A673 (cell line): ENCODE results near the gene SDHAF3. TPM values are rescaled to one million over a fixed set of nuclear protein-coding genes. Genes with fewer than 3 reads are reported as not detected.

ENCODE experiments used
- BruUV-seq: library from RNA; stranded (reverse); fragments of 400-500 nt; replicated peaks from 2 replicates; lab custom pipeline; 2021; lab: Mats Ljungman, UMichigan
- CTCF ChIA-PET: fragments of 300-600 bp; sonication (Branson Sonifier 250); formaldehyde crosslinking; loops from one replicate; lab custom pipeline; 2022; ENCODE audit warnings: antibody characterized with exemption; lab: Charles Lee
- POLR2A ChIA-PET: fragments of 300-600 bp; sonication (Branson Sonifier 250); formaldehyde crosslinking; loops from one replicate; lab custom pipeline; 2022; ENCODE audit warnings: antibody characterized with exemption; ENCODE audit not compliant: low non-redundant PET; lab: Charles Lee
- DNase-seq: peaks from one replicate; pipeline ENCODE4 v3.0.0-alpha.2; 2015; ENCODE audit warnings: low spot score
- H3K27ac ChIP-seq: fragments of 200-600 bp; sonication (generic); 2 replicates; pipeline ENCODE4 v1.5.1; 2016; ENCODE audit warnings: mixed run types, low read depth, mild to moderate bottlenecking, mixed read lengths, antibody characterized with exemption, low read length; ENCODE audit not compliant: poor library complexity, severe bottlenecking
- H3K27me3 ChIP-seq: fragments of 200-600 bp; sonication (generic); replicated peaks from 2 replicates; pipeline ENCODE4 v1.6.1; 2017; ENCODE audit warnings: mixed run types, low read depth, mild to moderate bottlenecking, mixed read lengths, antibody characterized with exemption, low read length; ENCODE audit not compliant: insufficient read depth, poor library complexity
- H3K36me3 ChIP-seq: fragments of 200-600 bp; sonication (generic); 2 replicates; pipeline ENCODE4 v1.6.1; 2016; ENCODE audit warnings: mixed run types, mild to moderate bottlenecking, mixed read lengths, antibody characterized with exemption, low read length; ENCODE audit not compliant: insufficient read depth, poor library complexity, severe bottlenecking
- H3K4me1 ChIP-seq: fragments of 200-600 bp; sonication (generic); 2 replicates; pipeline ENCODE4 v1.6.1; 2017; ENCODE audit warnings: mixed run types, mild to moderate bottlenecking, mixed read lengths, antibody characterized with exemption, low read length; ENCODE audit not compliant: insufficient read depth, poor library complexity, severe bottlenecking
- H3K4me3 ChIP-seq: fragments of 200-600 bp; sonication (generic); 2 replicates; pipeline ENCODE4 v1.5.1; 2016; ENCODE audit warnings: low read depth, mixed run types, mild to moderate bottlenecking, mixed read lengths, low read length; ENCODE audit not compliant: poor library complexity, severe bottlenecking
- H3K9me3 ChIP-seq: fragments of 200-600 bp; sonication (generic); 2 replicates; pipeline ENCODE4 v1.6.1; 2016; ENCODE audit warnings: mixed run types, low read depth, mild to moderate bottlenecking, mixed read lengths, antibody characterized with exemption, low read length; ENCODE audit not compliant: poor library complexity, severe bottlenecking
- CTCF ChIP-seq: fragments of 300-800, 200-600 bp; sonication (generic); conservative IDR thresholded peaks from 2 replicates; pipeline ENCODE4 v1.5.1; 2017; ENCODE audit warnings: low read depth, mild to moderate bottlenecking, antibody characterized with exemption, low read length, moderate library complexity, mixed read lengths
- EZH2 ChIP-seq: fragments of 200-600 bp; sonication (generic); IDR thresholded peaks from 2 replicates; pipeline ENCODE4 v1.6.1; 2017; ENCODE audit warnings: borderline replicate concordance, low read depth, mild to moderate bottlenecking, mixed read lengths, antibody characterized with exemption, low read length; ENCODE audit not compliant: poor library complexity, severe bottlenecking
- intact Hi-C: fragments of 100-400 bp; cut with micrococcal nuclease; formaldehyde crosslinking; loops from one replicate; pipeline ENCODE4 v1.10.0; 2022; ENCODE audit not compliant: unreplicated experiment
- total RNA-seq: library from RNA; stranded (reverse); gene quantifications from 2 replicates; pipeline ENCODE4 v1.2.3, GENCODE V29; 2021

SDHAF3 gene
- total RNA-seq, 1 experiment from 2014 or later = 29.7 TPM

- POLR2A ChIA-PET = no interaction called here
- Histone ChIP-seq H3K4me3 (no peak overlapping the region), H3K4me1 (peaks cover 4% of the 10 kb centered on the region), H3K27me3 (no peaks in the 10 kb centered on the region), H3K9me3 (no peaks in the 10 kb centered on the region), H3K27ac (no peak overlapping the region), H3K36me3 (no peaks in the 10 kb centered on the region)
- DNase-seq = no peak
- no peak for TF ChIP-seq CTCF
- no peak for TF ChIP-seq EZH2
- CTCF ChIA-PET = no interaction called here
- no TSS peak for BruUV-seq
- intact Hi-C loops = no loop called here
These were observed 11.2 kb downstream of the SDHAF3 start for GRCh38 chr7:97128736-97129135.

- TF ChIP-seq EZH2 (no peak), CTCF (no peak)
- intact Hi-C loops = no loop called here
- ChIA-PET POLR2A (no interaction called here), CTCF (interaction anchor here (0.7 kb wide), 1 partner anchor 706 kb away, joined by 9 read pairs; no protein-coding TSS in a partner anchor)
- no peak overlapping the region for H3K4me3 ChIP-seq
- BruUV-seq = no TSS peak
- H3K9me3 ChIP-seq = no peaks in the 10 kb centered on the region
- no peak overlapping the region for H3K27ac ChIP-seq
- no peak for DNase-seq
- H3K36me3 ChIP-seq = no peaks in the 10 kb centered on the region
- H3K27me3 ChIP-seq = no peaks in the 10 kb centered on the region
- peaks cover 4% of the 10 kb centered on the region for H3K4me1 ChIP-seq
These were observed 13.1 kb downstream of the SDHAF3 start for GRCh38 chr7:97130417-97131139.

- DNase-seq = no peak
- ChIA-PET CTCF (no interaction called here), POLR2A (interaction anchor here (0.6 kb wide), 1 partner anchor 870 kb away, joined by 7 read pairs; no protein-coding TSS in a partner anchor)
- Histone ChIP-seq H3K27me3 (no peaks in the 10 kb centered on the region), H3K27ac (no peak overlapping the region), H3K4me3 (no peak overlapping the region), H3K9me3 (no peaks in the 10 kb centered on the region), H3K36me3 (no peaks in the 10 kb centered on the region), H3K4me1 (peaks cover 4% of the 10 kb centered on the region)
- no TSS peak for BruUV-seq
- intact Hi-C loops = no loop called here
- TF ChIP-seq CTCF (no peak), EZH2 (no peak)
These were observed 15.7 kb downstream of the SDHAF3 start for GRCh38 chr7:97133159-97133558.
